Glomerular visceral epithelial cell (primary cell): ENCODE results near the gene CNKSR2.

Experiments
- DNase-seq: peaks from one replicate; pipeline ENCODE4 v3.0.0-alpha.2; 2016; ENCODE audit errors: extremely low spot score

The CNKSR2 gene

GRCh38 chrX:21374163-21374993 lies at the start of gene CNKSR2:
TSS of gene CNKSR2 (plus strand) at chrX:21374418. CDS start at chrX:21374898, 480 bp downstream.
- peak; percentile 30 for DNase-seq

GRCh38 chrX:21354725-21355124 lies 19.5 kb upstream of the CNKSR2 start:
- DNase-seq = no peak

- DNase-seq = no peak
Measured at GRCh38 chrX:21355831-21356230, 18.4 kb upstream of the CNKSR2 start.

- no peak for DNase-seq
Measured at GRCh38 chrX:21369613-21370012, 4.6 kb upstream of the CNKSR2 start.

- no peak for DNase-seq
Measured at GRCh38 chrX:21373001-21373400, 1.2 kb upstream of the CNKSR2 start.

- no peak for DNase-seq
Measured at GRCh38 chrX:21373637-21374162, 518 bp upstream of the CNKSR2 start.

- no peak for DNase-seq
Measured at GRCh38 chrX:21374994-21375707, 933 bp downstream of the CNKSR2 start.

- DNase-seq = no peak
Measured at GRCh38 chrX:21375708-21376009, 1.4 kb downstream of the CNKSR2 start.

GRCh38 chrX:21376636-21377035 lies 2.4 kb downstream of the CNKSR2 start:
- no peak for DNase-seq

GRCh38 chrX:21379991-21380390 lies 5.8 kb downstream of the CNKSR2 start:
- DNase-seq = no peak

- DNase-seq = no peak
Measured at GRCh38 chrX:21382715-21383114, 8.5 kb downstream of the CNKSR2 start.

- no peak for DNase-seq
Measured at GRCh38 chrX:21383546-21383945, 9.3 kb downstream of the CNKSR2 start.

- DNase-seq = no peak
Measured at GRCh38 chrX:21384178-21384577, 10.0 kb downstream of the CNKSR2 start.

GRCh38 chrX:21394792-21395191 lies 20.6 kb downstream of the CNKSR2 start:
- DNase-seq = no peak

- DNase-seq = no peak
Measured at GRCh38 chrX:21398426-21398825, 24.2 kb downstream of the CNKSR2 start.

GRCh38 chrX:21400408-21401121 lies 26.3 kb downstream of the CNKSR2 start:
- no peak for DNase-seq

- DNase-seq = no peak
Measured at GRCh38 chrX:21408307-21408706, 34.1 kb downstream of the CNKSR2 start.

GRCh38 chrX:21408788-21409187 lies 34.6 kb downstream of the CNKSR2 start:
- DNase-seq = no peak

GRCh38 chrX:21412029-21412428 lies 37.8 kb downstream of the CNKSR2 start:
- no peak for DNase-seq

GRCh38 chrX:21412883-21413282 lies 38.7 kb downstream of the CNKSR2 start:
- DNase-seq = no peak

GRCh38 chrX:21427086-21427485 lies 52.9 kb downstream of the CNKSR2 start:
- DNase-seq = no peak

- DNase-seq = no peak
Measured at GRCh38 chrX:21437036-21437435, 62.8 kb downstream of the CNKSR2 start.
